ENCODE data around the gene IFT27. TPM values are rescaled to one million over a fixed set of nuclear protein-coding genes. Genes with fewer than 3 reads are reported as not detected.
A peak's percentile ranks its signal among the peaks of the same experiment; 100 is the strongest.

The IFT27 gene
- 30.2 TPM for total RNA-seq
- long read RNA-seq, transcript IFT27-205 (7 exons, 1,095 nt), result major isoform, 34 of 45 reads
- long read RNA-seq, partial matches to known transcripts, result 3 of 45 reads
- long read RNA-seq, other reads (novel, unspliced or antisense), result 7 of 45 reads

GRCh38 chr22:36775964-36776669, at the start of gene IFT27:
Gene IFT27, minus strand, starts transcription at chr22:36776119. Its CDS starts 412 bp downstream, at chr22:36775707.
- Histone ChIP-seq H3K27ac (peak within 1 kb of the TSS; percentile 88), H3K4me1 (peaks cover 13% of the 10 kb centered on the region), H3K9me3 (no peaks in the 10 kb centered on the region), H3K36me3 (no peaks in the 10 kb centered on the region), H3K27me3 (ENCODE audit: low read depth) (no peaks in the 10 kb centered on the region), H3K4me3 (peak within 1 kb of the TSS; percentile 94)
- TF ChIP-seq CTCF (IDR thresholded peaks at IDR 0.05), result no peak
- ATAC-seq, result peak; percentile 98
- peak; percentile 98 for DNase-seq
- intact Hi-C loops (cut with DNase I), result no loop called here

- H3K27me3 ChIP-seq (ENCODE audit: low read depth), result peaks cover 29% of the 10 kb centered on the region
- no peak for TF ChIP-seq CTCF (IDR thresholded peaks at IDR 0.05)
- no peak overlapping the region for H3K27ac ChIP-seq
- ATAC-seq, result no peak
- H3K9me3 ChIP-seq, result no peaks in the 10 kb centered on the region
- no peak for DNase-seq
- no peaks in the 10 kb centered on the region for H3K4me1 ChIP-seq
- H3K36me3 ChIP-seq, result no peaks in the 10 kb centered on the region
- intact Hi-C loops (cut with DNase I), result no loop called here
- no peak overlapping the region for H3K4me3 ChIP-seq
Observed at GRCh38 chr22:36824655-36825054, 48.7 kb upstream of the IFT27 start.

GRCh38 chr22:36823186-36823839, 47.4 kb upstream of the IFT27 start:
- Histone ChIP-seq H3K4me3 (no peak overlapping the region), H3K27ac (no peak overlapping the region), H3K27me3 (ENCODE audit: low read depth) (peaks cover 43% of the 10 kb centered on the region), H3K4me1 (no peaks in the 10 kb centered on the region), H3K9me3 (no peaks in the 10 kb centered on the region), H3K36me3 (no peaks in the 10 kb centered on the region)
- DNase-seq, result no peak
- no peak for ATAC-seq
- no peak for TF ChIP-seq CTCF (IDR thresholded peaks at IDR 0.05)
- intact Hi-C loops (cut with DNase I), result no loop called here

- no peak overlapping the region for H3K4me3 ChIP-seq
- no peak for ATAC-seq
- H3K36me3 ChIP-seq, result no peaks in the 10 kb centered on the region
- intact Hi-C loops (cut with DNase I), result no loop called here
- H3K27me3 ChIP-seq (ENCODE audit: low read depth), result peaks cover 50% of the 10 kb centered on the region
- no peak for DNase-seq
- no peaks in the 10 kb centered on the region for H3K4me1 ChIP-seq
- no peak for TF ChIP-seq CTCF (IDR thresholded peaks at IDR 0.05)
- H3K27ac ChIP-seq, result no peak overlapping the region
- H3K9me3 ChIP-seq, result no peaks in the 10 kb centered on the region
Observed at GRCh38 chr22:36822581-36822980, 46.7 kb upstream of the IFT27 start.

GRCh38 chr22:36819112-36819511, 43.2 kb upstream of the IFT27 start:
- no peak overlapping the region for H3K4me3 ChIP-seq
- H3K9me3 ChIP-seq, result no peaks in the 10 kb centered on the region
- no peak for TF ChIP-seq CTCF (IDR thresholded peaks at IDR 0.05)
- peaks cover 14% of the 10 kb centered on the region for H3K4me1 ChIP-seq
- no peak for DNase-seq
- no peaks in the 10 kb centered on the region for H3K36me3 ChIP-seq
- H3K27ac ChIP-seq, result no peak overlapping the region
- intact Hi-C loops (cut with DNase I), result no loop called here
- peaks cover 75% of the 10 kb centered on the region for H3K27me3 ChIP-seq (ENCODE audit: low read depth)
- no peak for ATAC-seq
